Mesenchymal stem cell (in vitro differentiated cells and primary cell): Measurements from ENCODE around the gene ZNF837.
A peak's percentile ranks its signal among the peaks of the same experiment; 100 is the strongest.

Experiments
- DNase-seq: peaks from one replicate; pipeline ENCODE4 v3.0.0-alpha.2; 2013
- H2AFZ ChIP-seq: one replicate; pipeline ENCODE4 v1.6.1; 2013; ENCODE audit warnings: low read depth, mild to moderate bottlenecking, control low read depth, inconsistent platforms, low read length, moderate library complexity
- H2AK5ac ChIP-seq: 2 replicates; pipeline ENCODE4 v1.6.1; 2013; ENCODE audit warnings: low read length, moderate library complexity, mild to moderate bottlenecking, inconsistent platforms; ENCODE audit not compliant: severe bottlenecking
- H2BK120ac ChIP-seq: one replicate; pipeline ENCODE4 v1.6.1; 2013; ENCODE audit warnings: low read depth, mild to moderate bottlenecking, inconsistent platforms, low read length, moderate library complexity
- H2BK12ac ChIP-seq, 2 experiments: one replicate each; pipeline ENCODE4 v1.6.1; 2013; ENCODE audit warnings: inconsistent platforms in 2 of 2, low read length in 2 of 2, mild to moderate bottlenecking in 2 of 2, moderate library complexity in 2 of 2, control low read depth in 1 of 2
- H2BK15ac ChIP-seq: one replicate; pipeline ENCODE4 v1.6.1; 2013; ENCODE audit warnings: mild to moderate bottlenecking, low read depth, inconsistent platforms; ENCODE audit not compliant: poor library complexity, severe bottlenecking
- H2BK5ac ChIP-seq: 2 replicates; pipeline ENCODE4 v1.6.1; 2013; ENCODE audit warnings: low read depth, mild to moderate bottlenecking, low read length, control low read depth, inconsistent platforms; ENCODE audit not compliant: poor library complexity, severe bottlenecking
- H3K14ac ChIP-seq, 2 experiments: one replicate each; pipeline ENCODE4 v1.6.1; 2013; ENCODE audit warnings: inconsistent platforms in 2 of 2, low read length in 2 of 2, control low read depth in 1 of 2, mild to moderate bottlenecking in 1 of 2, moderate library complexity in 1 of 2
- H3K18ac ChIP-seq, 2 experiments: one replicate each; pipeline ENCODE4 v1.6.1; 2013; ENCODE audit warnings: inconsistent platforms in 2 of 2, low read length in 2 of 2, control low read depth in 1 of 2, low read depth in 1 of 2, mild to moderate bottlenecking in 1 of 2
- H3K23ac ChIP-seq, 2 experiments: one replicate each; pipeline ENCODE4 v1.6.1; 2013; ENCODE audit warnings: inconsistent platforms in 2 of 2, low read length in 2 of 2, mild to moderate bottlenecking in 2 of 2, moderate library complexity in 2 of 2, control low read depth in 1 of 2
- H3K27ac ChIP-seq: 2 replicates; pipeline ENCODE4 v1.5.1; 2013; ENCODE audit warnings: mild to moderate bottlenecking, moderate library complexity, low read length, control low read depth, inconsistent platforms; ENCODE audit not compliant: poor library complexity, severe bottlenecking
- H3K27me3 ChIP-seq, 2 experiments: 2 replicates each; pipeline versions ENCODE4 v1.6.1 to v1.7.0; 2013; ENCODE audit warnings: low read length in 2 of 2, mild to moderate bottlenecking in 2 of 2, moderate library complexity in 2 of 2, control low read depth in 1 of 2, inconsistent platforms in 1 of 2; ENCODE audit not compliant: control insufficient read depth in 1 of 2, insufficient read depth in 1 of 2
- H3K36me3 ChIP-seq, 2 experiments: 2 replicates each; pipeline versions ENCODE4 v1.6.1 to v1.7.0; 2013; ENCODE audit warnings: low read length in 2 of 2, control low read depth in 1 of 2, inconsistent platforms in 1 of 2, low read depth in 1 of 2, mild to moderate bottlenecking in 1 of 2; ENCODE audit not compliant: insufficient read depth in 2 of 2, control insufficient read depth in 1 of 2
- H3K4ac ChIP-seq, 2 experiments: one replicate each; pipeline ENCODE4 v1.6.1; 2013; ENCODE audit warnings: inconsistent platforms in 2 of 2, low read length in 2 of 2, mild to moderate bottlenecking in 2 of 2, moderate library complexity in 2 of 2, control low read depth in 1 of 2, low read depth in 1 of 2
- H3K4me1 ChIP-seq: 2 replicates; pipeline ENCODE4 v1.6.1; 2013; ENCODE audit warnings: low read depth, low read length, control low read depth; ENCODE audit not compliant: control insufficient read depth, insufficient read depth
- H3K4me2 ChIP-seq: 2 replicates; pipeline ENCODE4 v1.6.1; 2013; ENCODE audit warnings: low read length, mild to moderate bottlenecking, inconsistent platforms; ENCODE audit not compliant: poor library complexity, severe bottlenecking
- H3K4me3 ChIP-seq, 2 experiments: 2 replicates each; pipeline versions ENCODE4 v1.5.1 to v1.7.0; 2013; ENCODE audit warnings: low read length in 2 of 2, mild to moderate bottlenecking in 2 of 2, control low read depth in 1 of 2, low read depth in 1 of 2; ENCODE audit not compliant: insufficient read depth in 1 of 2
- H3K79me1 ChIP-seq: replicated peaks from 2 replicates; pipeline ENCODE4 v1.6.1; 2013; ENCODE audit warnings: mild to moderate bottlenecking, control low read depth, low read length, inconsistent platforms; ENCODE audit not compliant: poor library complexity, severe bottlenecking
- H3K9ac ChIP-seq: 2 replicates; pipeline ENCODE4 v1.7.0; 2013; ENCODE audit warnings: mild to moderate bottlenecking, low read length, moderate library complexity
- H3K9me3 ChIP-seq: 2 replicates; pipeline ENCODE4 v1.7.0; 2013; ENCODE audit warnings: mild to moderate bottlenecking, low read length; ENCODE audit not compliant: control insufficient read depth
- H4K8ac ChIP-seq: one replicate; pipeline ENCODE4 v1.6.1; 2013; ENCODE audit warnings: inconsistent platforms, mild to moderate bottlenecking, low read length, moderate library complexity
- H4K91ac ChIP-seq: one replicate; pipeline ENCODE4 v1.6.1; 2013; ENCODE audit warnings: mild to moderate bottlenecking, low read length, inconsistent platforms
- WGBS: methylation state at CpG from one replicate; pipeline ENCODE4 v1.1.7; 2013; ENCODE audit warnings: mixed read lengths; 5-methylcytosine and 5-hydroxymethylcytosine counted together

Gene ZNF837

DNA sequence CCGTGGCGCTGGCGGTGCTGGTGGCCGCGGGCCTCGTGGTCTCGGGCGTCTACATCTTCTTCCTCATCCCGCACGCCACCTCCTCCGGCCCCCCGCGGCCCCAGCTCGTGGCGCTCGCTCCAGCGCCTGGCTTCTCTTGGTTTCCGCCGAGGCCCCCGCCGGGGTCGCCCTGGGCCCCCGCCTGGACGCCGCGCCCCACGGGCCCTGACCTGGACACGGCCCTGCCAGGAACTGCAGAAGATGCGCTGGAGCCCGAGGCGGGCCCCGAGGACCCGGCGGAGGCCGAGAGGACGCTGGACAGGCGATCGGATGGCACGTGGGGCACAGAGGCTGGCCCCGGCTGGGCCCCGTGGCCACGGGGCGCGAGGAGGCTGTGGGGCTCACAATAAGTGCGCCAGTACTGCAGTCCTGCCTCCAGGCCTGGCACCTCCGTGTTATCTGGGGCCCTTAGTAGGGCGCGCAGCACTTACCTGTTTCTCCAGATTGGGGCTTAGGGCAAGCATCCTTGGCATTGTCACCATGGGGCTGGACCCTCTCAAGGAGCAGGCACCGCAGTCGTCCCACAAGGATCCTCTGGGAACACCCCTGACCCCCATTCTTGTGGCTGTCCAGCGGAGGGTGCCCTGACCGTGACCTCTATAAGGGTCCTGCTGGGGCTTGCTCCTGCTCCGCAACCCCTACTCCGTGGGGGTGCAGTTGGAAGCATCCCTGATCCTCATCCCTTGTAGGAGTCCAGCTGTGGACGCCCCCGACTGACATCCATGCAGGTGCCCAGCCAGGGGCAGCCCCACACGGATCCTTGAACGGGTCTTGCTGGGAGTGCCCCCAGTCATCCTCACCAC is 16.1 kb upstream of the ZNF837 start:
- Histone ChIP-seq H2BK120ac (no peak overlapping the region), H3K4me2 (no peak overlapping the region), H3K4ac (no peak overlapping the region), H4K8ac (peak overlapping the region; percentile 15), H3K27me3 (peaks cover 0 to 8% of the 10 kb centered on the region in 2 experiments), H3K23ac (no peak overlapping the region), H3K36me3 (peaks cover 33 to 56% of the 10 kb centered on the region in 2 experiments), H3K18ac (no peak overlapping the region), H2BK12ac (no peak overlapping the region), H2BK15ac (no peak overlapping the region), H3K9ac (no peak overlapping the region), H2AFZ (no peak overlapping the region), H2BK5ac (no peak overlapping the region), H3K4me1 (peaks cover 21% of the 10 kb centered on the region), H3K79me1 (peaks cover 12% of the 10 kb centered on the region), H2AK5ac (no peak overlapping the region), H3K9me3 (no peaks in the 10 kb centered on the region), H3K4me3 (no peak overlapping the region), H3K14ac (no peak overlapping the region), H4K91ac (no peak overlapping the region), H3K27ac (no peak overlapping the region)
- no peak for DNase-seq
- 76% methylated on average over 58 of the region's 58 CpGs for WGBS

GRCh38 chr19:58395979-58396627 is 15.3 kb upstream of the ZNF837 start:
- Histone ChIP-seq H2BK15ac (no peak overlapping the region), H3K79me1 (peaks cover 12% of the 10 kb centered on the region), H3K9ac (no peak overlapping the region), H3K27me3 (peaks cover 0 to 8% of the 10 kb centered on the region in 2 experiments), H3K18ac (peak overlapping the region in 1 of 2 experiments; percentile 54), H2BK5ac (no peak overlapping the region), H3K23ac (peak overlapping the region in 1 of 2 experiments; percentile 44), H2AFZ (no peak overlapping the region), H2BK120ac (no peak overlapping the region), H4K91ac (peak overlapping the region; percentile 28), H2BK12ac (peak overlapping the region in 1 of 2 experiments; percentile 15), H3K4me1 (peaks cover 20% of the 10 kb centered on the region), H3K36me3 (peaks cover 36 to 63% of the 10 kb centered on the region in 2 experiments), H3K14ac (peak overlapping the region in 1 of 2 experiments; percentile 53), H2AK5ac (no peak overlapping the region), H3K9me3 (no peaks in the 10 kb centered on the region), H3K4me2 (no peak overlapping the region), H3K27ac (no peak overlapping the region), H4K8ac (peak overlapping the region; percentile 83), H3K4ac (peak overlapping the region in 1 of 2 experiments; percentile 13), H3K4me3 (no peak overlapping the region)
- no peak for DNase-seq
- 16% methylated on average over 49 of the region's 75 CpGs for WGBS

GRCh38 chr19:58395220-58395978 is 14.6 kb upstream of the ZNF837 start, which contains the start of gene RNF225:
RNF225 (plus strand) TSS chr19:58395656; CDS start chr19:58396090, 434 bp downstream.
- no peak for DNase-seq
- 58% methylated on average over 21 of the region's 21 CpGs for WGBS
- Histone ChIP-seq H2AFZ (no peak within 1 kb of the TSS), H3K4me2 (no peak within 1 kb of the TSS), H3K27me3 (peaks cover 0 to 8% of the 10 kb centered on the region in 2 experiments), H3K4ac (peak within 1 kb of the TSS in 1 of 2 experiments; percentile 13), H3K36me3 (peaks cover 43 to 65% of the 10 kb centered on the region in 2 experiments), H3K4me1 (peaks cover 14% of the 10 kb centered on the region), H3K27ac (no peak within 1 kb of the TSS), H3K14ac (peak within 1 kb of the TSS in 1 of 2 experiments; percentile 53), H3K23ac (peak within 1 kb of the TSS in 1 of 2 experiments; percentile 44), H2AK5ac (no peak within 1 kb of the TSS), H2BK120ac (no peak within 1 kb of the TSS), H3K18ac (peak within 1 kb of the TSS in 1 of 2 experiments; percentile 54), H3K9ac (no peak within 1 kb of the TSS), H2BK5ac (no peak within 1 kb of the TSS), H2BK12ac (peak within 1 kb of the TSS in 1 of 2 experiments; percentile 17), H3K4me3 (no peak within 1 kb of the TSS), H4K91ac (peak within 1 kb of the TSS; percentile 28), H2BK15ac (no peak within 1 kb of the TSS), H3K79me1 (peaks cover 12% of the 10 kb centered on the region), H4K8ac (peak within 1 kb of the TSS; percentile 83), H3K9me3 (no peaks in the 10 kb centered on the region)
